Loucy (cell line): ENCODE data around the gene RBP3.

ENCODE experiments used
- H2AFZ ChIP-seq: fragments of 200-600 bp; sonication (generic); 2 replicates; pipeline ENCODE4 v1.6.0; 2016; ENCODE audit warnings: antibody characterized with exemption, mild to moderate bottlenecking, low read length, moderate library complexity
- H3F3A ChIP-seq: fragments of 200-600 bp; 2 replicates; pipeline ENCODE4 v1.6.0; 2016; ENCODE audit warnings: antibody characterized with exemption, low read depth, mild to moderate bottlenecking
- H3K27me3 ChIP-seq: fragments of 200-600 bp; sonication (generic); 2 replicates; pipeline ENCODE4 v1.6.1; 2014; ENCODE audit warnings: low read length, mild to moderate bottlenecking; ENCODE audit not compliant: insufficient read depth, poor library complexity, severe bottlenecking
- H3K36me3 ChIP-seq: fragments of 200-600 bp; sonication (generic); 2 replicates; pipeline ENCODE4 v1.6.1; 2016; ENCODE audit warnings: low read length; ENCODE audit not compliant: insufficient read depth
- H3K4me1 ChIP-seq: fragments of 200-600 bp; sonication (generic); 2 replicates; pipeline ENCODE4 v1.5.1; 2014; ENCODE audit warnings: low read length, mild to moderate bottlenecking; ENCODE audit not compliant: insufficient read depth, poor library complexity, severe bottlenecking
- H3K4me2 ChIP-seq: fragments of 200-600 bp; sonication (generic); 2 replicates; pipeline ENCODE4 v1.6.0; 2014; ENCODE audit warnings: antibody characterized with exemption, low read length, low read depth, mild to moderate bottlenecking; ENCODE audit not compliant: poor library complexity, severe bottlenecking
- H3K4me3 ChIP-seq: fragments of 200-600 bp; sonication (generic); 2 replicates; pipeline ENCODE4 v1.5.1; 2014; ENCODE audit warnings: low read length, mild to moderate bottlenecking, mixed read lengths; ENCODE audit not compliant: poor library complexity, severe bottlenecking
- H3K79me2 ChIP-seq: fragments of 200-600 bp; sonication (generic); 2 replicates; pipeline ENCODE4 v1.6.1; 2014; ENCODE audit warnings: low read length; ENCODE audit not compliant: insufficient read depth
- H3K9ac ChIP-seq: fragments of 200-600 bp; sonication (generic); 2 replicates; pipeline ENCODE4 v1.6.0; 2014; ENCODE audit warnings: mild to moderate bottlenecking, low read depth, low read length, moderate library complexity; ENCODE audit not compliant: poor library complexity, severe bottlenecking
- H3K9me2 ChIP-seq: fragments of 200-600 bp; sonication (generic); replicated peaks from 2 replicates; pipeline ENCODE4 v1.6.1; 2016; ENCODE audit warnings: low read depth, low read length, mixed read lengths
- H3K9me3 ChIP-seq: fragments of 200-600 bp; sonication (generic); 2 replicates; pipeline ENCODE4 v1.6.1; 2014; ENCODE audit warnings: mild to moderate bottlenecking, antibody characterized with exemption, low read length, low read depth; ENCODE audit not compliant: insufficient read depth
- H4K20me1 ChIP-seq: fragments of 200-600 bp; sonication (generic); 2 replicates; pipeline ENCODE4 v1.6.0; 2014; ENCODE audit warnings: antibody characterized with exemption, low read length, mild to moderate bottlenecking; ENCODE audit not compliant: insufficient read depth, poor library complexity, severe bottlenecking
- CTCF ChIP-seq: fragments of 200-600 bp; sonication (generic); conservative IDR thresholded peaks from 2 replicates; pipeline ENCODE4 v1.5.1; 2014; ENCODE audit warnings: mild to moderate bottlenecking, antibody characterized with exemption, low read length
- EZH2phosphoT487 ChIP-seq: fragments of 200-600 bp; IDR thresholded peaks from 2 replicates; pipeline ENCODE4 v1.6.1; 2018; ENCODE audit warnings: antibody characterized with exemption, mild to moderate bottlenecking, moderate library complexity, borderline replicate concordance

RBP3 gene

DNA sequence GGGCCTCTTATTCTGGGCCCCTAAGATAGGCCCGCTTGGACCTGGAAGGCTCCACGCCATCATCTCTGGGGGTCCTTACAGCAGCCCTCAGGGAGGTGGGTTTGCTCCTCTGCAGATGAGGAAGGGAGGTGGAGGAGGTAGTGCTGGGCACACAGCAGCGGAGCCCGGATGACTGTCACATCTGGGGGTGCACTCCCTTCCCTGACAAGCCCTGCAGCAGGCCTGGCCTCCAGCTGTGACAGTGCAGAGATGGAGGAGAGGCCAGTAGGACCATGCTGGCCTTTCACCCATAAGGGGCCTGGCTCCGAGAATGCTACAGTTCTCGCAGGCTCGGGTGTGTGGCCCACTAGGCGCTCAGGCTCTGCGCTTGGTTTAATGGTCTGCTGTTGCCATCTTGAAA is 16.7 kb upstream of the RBP3 start:
- Histone ChIP-seq H3K36me3 (no peaks in the 10 kb centered on the region), H3K79me2 (no peaks in the 10 kb centered on the region)

DNA sequence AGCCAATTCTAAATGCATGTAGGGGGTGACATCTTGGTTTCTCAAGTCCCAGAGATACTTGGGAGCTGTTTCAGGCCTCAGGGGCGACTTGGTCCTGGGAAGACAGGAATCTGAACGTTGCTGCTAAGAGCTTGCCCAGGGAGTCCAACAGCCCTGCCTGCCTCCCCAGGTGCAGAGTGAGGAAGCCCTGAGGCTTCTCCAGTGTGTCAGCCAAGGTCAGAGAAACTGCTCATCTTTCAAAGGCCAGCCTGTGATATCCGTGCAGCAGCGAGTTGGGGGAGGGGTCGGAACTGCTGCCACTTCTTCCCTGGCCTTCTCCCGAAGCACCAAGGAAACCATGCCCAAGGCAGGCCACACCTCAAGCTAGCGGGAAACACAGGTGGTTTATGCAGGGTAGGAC is 16.2 kb upstream of the RBP3 start:
- TF ChIP-seq CTCF = no peak
- TF ChIP-seq EZH2phosphoT487 = no peak
- Histone ChIP-seq H3K27me3 (no peaks in the 10 kb centered on the region), H3K4me3 (no peak overlapping the region), H3K79me2 (no peaks in the 10 kb centered on the region), H3K36me3 (no peaks in the 10 kb centered on the region), H3K9me3 (no peaks in the 10 kb centered on the region), H3K4me2 (no peak overlapping the region), H3K9ac (no peak overlapping the region), H3K9me2 (no peaks in the 10 kb centered on the region), H3K4me1 (no peaks in the 10 kb centered on the region), H4K20me1 (no peaks in the 10 kb centered on the region), H3F3A (no peaks in the 10 kb centered on the region), H2AFZ (no peak overlapping the region)

More for the DNA sequence above, 16.7 kb upstream of the RBP3 start:
- Histone ChIP-seq H4K20me1 (no peaks in the 10 kb centered on the region), H3K9ac (no peak overlapping the region), H2AFZ (no peak overlapping the region), H3K4me2 (no peak overlapping the region), H3K9me3 (no peaks in the 10 kb centered on the region), H3K4me1 (no peaks in the 10 kb centered on the region), H3K4me3 (no peak overlapping the region), H3K27me3 (no peaks in the 10 kb centered on the region), H3F3A (no peaks in the 10 kb centered on the region), H3K9me2 (no peaks in the 10 kb centered on the region)
- TF ChIP-seq EZH2phosphoT487 (no peak), CTCF (no peak)

DNA sequence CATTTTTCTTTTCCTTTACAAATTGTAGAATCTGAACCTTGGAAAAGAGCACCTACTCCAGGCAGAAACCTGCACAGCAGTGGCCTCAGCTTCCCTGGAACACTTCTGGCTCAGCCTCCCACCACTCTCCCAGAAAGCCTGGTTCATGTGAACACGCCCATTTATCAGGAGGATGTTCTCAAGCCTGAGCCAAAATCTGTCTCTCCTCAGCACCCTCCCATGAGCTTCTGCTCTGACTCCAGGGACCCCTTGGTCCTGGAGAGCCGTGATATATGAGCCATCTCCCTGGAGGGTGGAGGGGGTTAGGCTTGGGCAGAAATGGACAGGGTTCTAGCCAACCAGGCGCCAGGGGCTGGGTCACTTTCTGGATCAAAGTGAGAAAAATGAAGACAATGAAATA is 15.8 kb upstream of the RBP3 start:
- H3K4me2 ChIP-seq = no peak overlapping the region
- no peak overlapping the region for H3K4me3 ChIP-seq
- H3K27me3 ChIP-seq = no peaks in the 10 kb centered on the region
- no peaks in the 10 kb centered on the region for H3K9me2 ChIP-seq
- no peaks in the 10 kb centered on the region for H3F3A ChIP-seq
- H3K9me3 ChIP-seq = no peaks in the 10 kb centered on the region
- H4K20me1 ChIP-seq = no peaks in the 10 kb centered on the region
- no peaks in the 10 kb centered on the region for H3K4me1 ChIP-seq
- H2AFZ ChIP-seq = no peak overlapping the region
- no peak overlapping the region for H3K9ac ChIP-seq
- no peaks in the 10 kb centered on the region for H3K79me2 ChIP-seq
- no peaks in the 10 kb centered on the region for H3K36me3 ChIP-seq
- TF ChIP-seq CTCF = no peak
- TF ChIP-seq EZH2phosphoT487 = no peak
